HG03575 (cell line): ENCODE data around the gene CLRN1.
"Not testable (repeated sequence)": the region's sequence is repeated elsewhere in the genome, so short reads cannot be mapped to it uniquely, and the experiment has no call there.

Source experiments
- ATAC-seq: cut with Tn5 transposase; IDR thresholded peaks from one replicate; pipeline ENCODE4 v1.9.1; 2021; ENCODE audit not compliant: unreplicated experiment, insufficient number of reproducible peaks, low FRiP score; ENCODE audit errors: extremely low read depth

CLRN1 gene, protein sequence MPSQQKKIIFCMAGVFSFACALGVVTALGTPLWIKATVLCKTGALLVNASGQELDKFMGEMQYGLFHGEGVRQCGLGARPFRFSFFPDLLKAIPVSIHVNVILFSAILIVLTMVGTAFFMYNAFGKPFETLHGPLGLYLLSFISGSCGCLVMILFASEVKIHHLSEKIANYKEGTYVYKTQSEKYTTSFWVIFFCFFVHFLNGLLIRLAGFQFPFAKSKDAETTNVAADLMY

DNA sequence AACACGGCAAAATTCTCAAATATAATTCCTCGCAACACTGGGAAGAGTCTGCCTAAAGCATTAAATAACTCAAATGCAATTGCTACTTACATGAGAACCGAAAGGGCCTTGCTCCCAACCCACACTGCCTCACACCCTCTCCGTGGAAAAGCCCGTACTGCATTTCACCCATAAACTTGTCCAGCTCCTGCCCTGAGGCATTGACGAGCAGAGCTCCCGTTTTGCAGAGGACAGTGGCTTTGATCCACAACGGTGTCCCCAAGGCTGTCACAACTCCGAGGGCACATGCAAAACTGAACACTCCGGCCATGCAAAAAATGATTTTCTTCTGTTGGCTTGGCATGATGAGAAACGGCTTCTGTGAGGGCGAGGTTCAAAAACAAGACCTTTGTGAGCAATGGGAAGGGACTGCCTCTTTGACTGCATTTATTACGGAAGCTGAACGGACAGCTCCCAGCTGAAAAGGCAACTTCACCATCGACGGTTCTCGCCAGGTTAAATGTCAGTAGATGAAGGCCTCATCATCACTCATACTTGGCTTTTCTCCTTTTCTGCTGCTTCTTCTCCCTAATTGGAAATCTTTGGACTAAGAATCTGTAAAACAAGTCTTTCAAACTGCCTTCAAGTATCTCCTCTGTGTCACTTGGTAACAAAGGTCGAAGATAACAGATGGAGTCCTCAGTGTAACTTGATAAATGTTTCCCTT lies at the start of gene CLRN1:
TSS of gene CLRN1 (minus strand) at position 362 of the 706 bp plus-strand sequence. CDS start at position 343, 19 bp downstream.
- no peak for ATAC-seq

DNA sequence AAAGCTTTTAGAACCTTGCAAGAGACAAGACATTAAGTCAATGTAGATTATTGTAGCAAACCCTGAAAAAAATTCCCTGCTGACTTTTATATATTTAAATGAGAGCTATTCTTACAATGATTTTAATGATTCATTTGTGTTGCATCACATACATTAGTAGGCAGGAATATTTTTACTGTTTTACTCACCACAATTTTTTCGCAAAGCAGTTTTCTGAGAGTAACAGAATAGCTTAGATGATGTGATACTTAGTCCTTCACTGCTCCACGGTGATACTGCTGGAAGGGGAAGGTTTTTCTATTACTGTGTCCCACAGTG lies 43.9 kb upstream of the CLRN1 start:
- ATAC-seq, result no peak

DNA sequence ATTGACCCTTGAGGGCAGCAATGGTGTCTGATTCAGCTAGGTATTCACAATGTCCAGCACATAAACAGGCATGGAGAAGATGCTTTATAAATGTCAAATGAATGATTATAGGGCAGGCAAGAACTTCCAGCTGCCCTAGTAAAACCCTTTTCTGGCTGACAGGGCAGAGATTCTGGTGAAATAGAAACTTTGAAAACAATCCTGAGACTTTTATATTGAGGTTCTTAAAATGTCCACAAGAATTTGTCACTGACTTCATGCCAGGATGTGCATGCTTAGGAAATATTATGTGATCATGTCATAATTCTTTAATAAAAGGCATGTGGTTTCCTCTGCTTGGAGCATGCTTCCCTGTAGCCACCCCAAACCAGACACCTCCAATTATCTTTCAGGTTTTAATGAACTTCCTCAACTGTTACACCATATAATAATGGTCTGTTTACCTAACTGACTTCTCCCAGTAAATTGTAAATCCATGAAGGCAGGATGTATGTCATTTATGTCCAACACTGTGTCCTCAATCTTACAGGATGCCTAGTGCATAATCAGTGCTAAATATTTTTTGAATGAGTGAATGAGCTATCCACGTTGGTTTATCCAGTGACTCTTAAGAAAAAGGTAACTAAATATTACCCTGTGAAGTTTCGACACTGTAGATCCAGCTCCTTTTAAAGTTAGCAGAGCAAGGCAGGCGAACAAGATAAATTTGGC lies 43.4 kb upstream of the CLRN1 start:
- no peak for ATAC-seq

DNA sequence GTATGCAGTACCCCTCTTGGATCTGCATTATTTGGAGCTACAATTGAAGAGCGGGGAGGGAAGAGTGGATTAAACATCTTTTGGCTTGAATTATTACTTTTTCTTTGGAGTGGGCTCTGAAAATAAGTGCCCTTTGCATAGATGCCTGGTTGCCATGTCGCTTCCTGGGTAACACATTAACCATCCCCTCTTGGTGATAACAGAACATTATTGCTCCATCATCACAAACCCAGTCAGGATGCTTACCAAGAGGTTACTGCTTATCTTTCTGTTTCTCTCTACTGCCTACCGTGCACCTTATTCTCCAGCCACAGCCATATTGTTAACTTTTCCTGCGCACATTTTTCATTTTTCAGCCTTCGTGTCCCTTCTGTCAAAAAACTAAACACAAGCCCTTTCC lies 42.7 kb upstream of the CLRN1 start:
- ATAC-seq, result no peak

DNA sequence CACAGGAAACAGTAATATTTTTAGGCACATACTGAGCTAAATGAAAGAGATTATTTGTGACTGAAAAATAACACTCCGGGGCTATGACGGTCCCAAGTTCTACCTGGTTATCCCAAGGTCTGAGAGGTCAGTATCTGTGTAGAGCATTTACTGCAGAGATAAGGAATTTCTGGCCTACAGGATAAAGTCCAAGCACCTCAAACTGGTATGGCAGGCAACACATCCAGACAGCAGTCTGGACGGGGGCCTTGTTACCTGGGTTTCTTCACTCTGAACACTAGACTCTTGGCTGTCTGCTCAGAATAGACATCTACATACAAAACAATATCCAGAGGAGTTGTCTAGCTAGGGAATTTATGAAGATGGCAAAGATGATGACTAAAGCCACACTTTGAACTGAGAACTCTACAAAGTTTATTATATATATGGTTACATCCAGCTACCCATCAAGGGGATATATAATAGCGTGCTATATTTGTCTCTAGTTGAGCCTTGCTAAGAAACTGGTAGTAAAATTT lies 42.0 kb upstream of the CLRN1 start:
- ATAC-seq, result no peak

DNA sequence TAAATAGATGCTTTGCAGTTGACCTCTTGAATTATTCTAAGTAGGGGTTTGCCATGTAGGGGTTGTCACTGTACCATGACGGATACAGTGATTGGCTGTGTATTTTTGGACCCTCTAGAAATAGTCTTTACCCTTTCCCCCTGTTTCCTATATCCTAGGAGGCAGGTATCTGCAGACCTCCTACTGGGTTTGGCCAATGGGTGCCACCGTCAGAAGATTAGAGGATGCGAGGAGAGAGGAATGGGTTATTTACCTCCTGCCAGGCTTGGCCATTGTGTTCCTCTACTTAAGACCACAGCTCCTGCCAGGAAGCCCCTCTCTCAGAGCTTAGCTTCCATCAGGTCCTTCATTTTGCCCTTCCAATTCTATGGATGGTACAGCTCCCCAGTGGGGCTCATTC lies 40.2 kb upstream of the CLRN1 start:
- ATAC-seq, result no peak

DNA sequence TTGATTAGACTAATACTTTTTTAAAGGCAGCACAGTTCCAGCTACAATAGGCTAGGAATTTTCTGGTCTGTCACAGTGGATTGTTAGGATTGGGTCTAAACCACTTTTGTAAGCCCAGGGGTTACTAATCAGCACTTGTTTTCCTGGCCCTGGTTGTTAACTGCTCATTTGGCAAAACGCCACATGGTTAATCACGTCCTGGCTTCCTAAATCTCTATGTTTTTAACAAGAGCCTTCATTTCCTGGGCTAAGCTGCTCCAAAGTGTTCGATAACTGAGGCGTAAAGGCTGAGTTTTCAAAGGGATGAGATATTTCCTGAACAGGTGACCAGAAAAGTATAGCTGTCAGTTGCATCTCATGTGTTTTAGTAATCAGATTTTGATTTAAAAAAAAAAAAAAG lies 38.9 kb upstream of the CLRN1 start:
- no peak for ATAC-seq

DNA sequence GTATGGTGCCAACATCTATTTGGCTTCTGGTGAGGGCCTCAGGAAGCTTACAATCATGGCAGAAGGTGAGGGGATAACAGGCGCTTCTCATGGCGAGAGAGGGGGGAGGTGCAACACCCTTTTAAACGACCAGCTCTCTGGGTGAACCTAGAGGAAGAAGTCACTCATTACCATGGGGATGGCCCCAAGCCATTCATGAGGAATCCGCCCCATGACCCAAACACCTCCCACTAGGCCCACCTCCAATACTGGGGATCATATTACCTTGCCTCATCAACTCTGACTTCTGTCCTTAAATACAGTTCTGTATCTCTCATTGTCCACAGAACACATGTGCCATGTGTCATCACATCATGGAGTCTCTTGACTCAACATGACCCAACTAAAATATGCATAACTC lies 37.5 kb upstream of the CLRN1 start:
- ATAC-seq, result no peak

DNA sequence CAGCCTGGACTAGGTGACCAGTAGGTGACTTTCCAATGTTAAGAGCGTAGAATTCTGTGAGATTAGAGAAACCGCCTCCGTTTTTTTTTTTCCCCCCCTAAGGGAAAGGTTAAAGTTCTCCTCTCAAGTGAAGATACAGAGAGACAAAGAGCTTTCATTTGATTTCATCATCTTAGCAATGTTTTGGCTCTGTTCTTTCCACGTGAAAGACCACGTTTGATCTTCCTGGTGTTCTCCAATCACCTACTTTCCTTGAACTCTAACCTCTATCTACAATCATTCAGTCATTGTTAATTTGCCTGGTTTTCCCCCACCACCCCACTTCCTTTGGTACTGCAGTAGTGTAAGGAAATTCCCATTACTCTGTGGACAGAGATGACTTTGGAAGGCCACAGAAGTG lies 36.9 kb upstream of the CLRN1 start:
- ATAC-seq, result no peak

DNA sequence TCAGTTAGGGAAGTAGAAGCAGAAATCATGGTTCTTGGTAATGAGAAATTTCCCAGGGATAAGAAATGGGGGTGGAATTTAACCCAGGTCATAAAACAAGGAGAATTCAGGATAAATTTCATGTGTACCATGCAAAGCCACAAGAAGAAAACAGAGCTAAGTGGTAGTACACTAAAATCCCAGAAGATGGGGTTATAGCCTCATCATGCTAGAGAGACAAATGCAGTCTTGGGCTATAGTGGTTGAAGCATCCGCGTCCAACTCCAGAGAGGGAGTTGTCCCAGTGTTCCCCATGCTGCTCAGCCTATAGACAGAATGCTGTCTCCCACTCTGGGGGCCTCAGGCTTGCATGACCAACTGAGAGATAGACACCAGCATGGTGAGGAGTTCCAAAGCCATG lies 36.2 kb upstream of the CLRN1 start:
- ATAC-seq, result no peak

DNA sequence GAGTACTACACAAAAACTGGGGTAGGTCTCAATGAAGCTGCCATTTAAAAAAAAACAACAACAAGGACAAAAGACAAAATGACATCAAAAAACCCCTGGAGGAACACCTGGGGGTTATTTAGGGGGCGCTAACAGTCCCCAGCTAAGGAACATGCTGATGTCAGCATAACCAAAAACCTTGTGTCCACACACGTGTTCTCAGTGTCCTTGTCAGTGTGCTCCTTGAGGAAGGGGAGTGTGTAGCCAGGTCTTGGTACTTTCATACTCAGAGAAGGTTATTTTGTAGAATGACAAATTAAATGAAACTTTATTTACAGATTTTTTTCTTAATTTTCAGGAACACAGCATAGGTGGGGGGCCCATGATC lies 31.2 kb upstream of the CLRN1 start:
- no peak for ATAC-seq

DNA sequence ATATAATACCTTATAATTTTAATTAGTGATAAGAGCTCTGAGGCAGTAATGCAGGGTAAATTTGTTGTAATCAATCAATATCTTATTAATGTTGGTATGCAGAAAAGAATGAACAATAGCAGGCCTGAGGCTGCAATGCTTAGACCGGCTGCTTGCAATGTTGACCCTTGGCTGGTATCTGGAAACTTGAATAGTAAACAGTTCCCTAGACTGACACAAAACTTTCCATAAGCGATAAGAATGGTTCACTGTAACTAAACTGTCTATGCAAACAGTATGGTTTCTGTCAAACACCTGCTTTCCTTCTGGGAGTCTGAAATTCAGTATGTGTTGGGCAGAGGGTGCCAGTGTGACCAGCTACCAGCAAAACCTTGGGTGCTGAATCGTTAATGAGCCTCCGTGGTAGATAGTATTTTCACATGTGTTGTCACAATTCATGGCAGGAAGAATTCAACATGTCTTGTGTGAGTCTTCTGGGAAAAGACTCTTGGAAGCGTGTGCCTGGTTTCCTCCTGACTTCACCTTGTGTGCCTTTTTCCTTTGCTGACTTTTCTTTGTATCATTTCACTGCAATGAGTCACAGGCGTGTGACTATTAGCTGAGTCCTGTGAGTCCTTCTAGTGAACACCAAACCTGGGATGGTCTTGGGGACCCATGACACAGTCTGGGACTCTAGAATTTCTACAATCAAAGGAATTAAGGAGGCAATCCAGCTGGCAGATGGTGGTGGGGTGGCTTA lies 30.7 kb upstream of the CLRN1 start:
- ATAC-seq, result no peak

DNA sequence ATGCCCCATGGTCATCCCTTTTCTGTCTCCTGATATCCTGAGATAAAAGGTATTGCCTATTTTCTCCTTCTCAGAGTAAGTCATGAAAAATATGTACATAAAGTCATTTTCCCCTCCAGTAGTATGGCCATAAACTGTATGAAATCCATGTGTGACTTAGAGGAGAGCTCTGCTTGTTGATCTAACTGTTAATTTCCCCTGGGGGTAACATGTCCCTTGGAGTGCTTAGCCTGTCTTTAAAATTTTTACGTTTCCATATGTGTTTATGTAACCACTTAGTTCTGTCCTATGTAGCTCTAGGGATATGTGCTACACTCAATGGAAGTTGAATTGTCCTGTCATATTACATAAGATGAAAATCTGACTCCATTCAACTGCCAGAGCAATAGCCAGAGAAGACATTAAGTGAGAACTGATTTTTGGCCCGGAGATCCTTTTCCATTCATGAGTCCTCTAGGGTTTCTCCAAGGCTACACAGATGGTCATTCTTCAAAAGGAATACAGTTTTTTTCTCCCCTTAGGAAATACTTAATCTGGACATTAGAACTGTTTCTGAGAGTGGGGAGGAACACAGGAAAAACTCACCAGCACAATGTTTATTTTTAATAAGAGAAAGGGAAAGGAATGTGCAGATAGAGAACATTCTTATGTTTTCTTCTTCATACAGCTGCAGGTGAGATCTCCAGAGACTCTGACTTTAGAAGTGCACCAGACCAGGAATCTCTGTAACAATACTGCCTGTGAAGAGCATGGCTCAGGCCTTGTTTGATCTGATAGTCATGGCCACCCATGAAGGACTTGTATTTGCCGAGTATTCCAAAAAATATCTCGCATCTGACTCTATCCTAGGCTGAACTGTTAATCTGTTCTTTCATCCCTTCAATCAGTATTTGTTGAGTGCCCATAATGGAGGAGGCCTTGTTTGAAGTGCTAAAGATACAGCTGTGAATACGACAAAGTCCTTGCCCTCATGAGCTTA lies 29.8 kb upstream of the CLRN1 start:
- no peak for ATAC-seq

DNA sequence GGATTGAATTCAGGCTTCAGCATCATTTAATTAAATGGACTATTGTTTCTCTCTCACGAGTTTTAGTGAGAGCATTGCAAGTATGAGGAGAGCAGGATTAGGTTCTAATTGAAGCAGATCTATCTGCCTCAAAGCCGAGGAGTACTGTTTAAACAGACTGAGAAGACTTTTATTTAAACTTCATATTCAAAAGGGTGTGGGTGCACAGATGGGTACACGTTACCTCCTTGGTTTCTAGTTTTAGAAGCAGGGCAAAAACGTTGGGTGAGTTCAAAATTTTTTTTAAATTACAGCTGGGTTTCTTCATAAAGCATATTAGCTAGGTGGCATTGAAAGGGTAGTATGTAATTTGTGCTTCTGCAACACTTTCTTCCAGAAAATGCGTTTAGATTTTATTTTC lies 26.5 kb upstream of the CLRN1 start:
- no peak for ATAC-seq

DNA sequence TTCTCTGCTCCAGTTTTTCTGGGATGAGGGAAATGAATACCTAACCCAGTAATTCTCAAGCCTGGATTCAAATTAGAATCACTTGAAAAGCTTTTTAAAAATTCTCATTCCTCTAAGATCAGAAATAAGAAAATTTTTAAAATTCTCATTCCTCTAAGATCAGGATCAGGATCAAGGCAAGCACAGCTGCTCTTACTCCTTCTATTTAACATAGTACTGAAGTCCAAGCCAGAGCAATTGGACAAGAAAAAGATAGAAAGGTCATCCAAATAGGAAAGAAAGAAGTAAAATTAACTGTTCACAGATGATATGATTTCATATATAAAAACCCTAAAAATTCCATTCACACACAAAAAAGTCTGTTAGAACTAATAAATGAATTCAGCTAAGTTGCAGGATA lies 24.2 kb upstream of the CLRN1 start:
- no peak for ATAC-seq

DNA sequence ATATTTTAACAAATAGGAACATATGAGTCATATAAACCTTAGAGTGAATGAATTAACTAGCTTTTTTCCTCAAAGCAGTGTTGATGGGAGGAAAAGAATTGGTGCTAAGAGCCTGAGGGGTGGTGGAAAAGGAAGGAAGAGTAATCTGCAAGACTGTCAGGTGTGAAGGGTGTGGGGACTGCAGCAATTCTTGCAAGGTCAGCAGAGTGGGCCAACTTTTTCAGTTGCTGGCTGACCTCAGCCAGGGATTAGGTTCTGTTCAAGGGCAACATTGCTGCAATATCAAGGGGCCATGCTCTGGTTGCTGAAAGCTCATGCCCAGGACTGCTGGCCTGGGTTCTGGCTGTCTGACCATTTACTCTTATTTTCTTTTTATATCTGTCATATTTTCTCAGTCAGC lies 23.0 kb upstream of the CLRN1 start:
- no peak for ATAC-seq

DNA sequence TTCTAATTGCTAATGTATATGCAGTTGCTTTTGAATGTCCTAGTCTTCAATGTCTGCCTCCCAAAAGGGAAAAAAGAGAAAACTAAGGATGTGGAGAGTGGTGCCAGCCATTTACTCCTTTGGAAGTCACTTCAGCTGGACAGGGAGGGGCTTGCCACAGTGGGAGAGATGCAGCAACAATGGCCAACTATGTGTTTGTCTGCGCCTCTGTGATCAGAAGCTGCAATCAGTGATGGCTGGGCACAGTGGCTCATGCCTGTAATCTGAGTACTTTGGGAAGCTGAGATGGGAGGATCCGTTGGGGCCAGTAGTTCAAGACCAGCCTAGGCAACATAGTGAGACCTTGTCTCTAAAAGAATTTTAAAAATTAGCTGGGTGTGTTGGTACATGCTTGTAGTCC lies 16.7 kb upstream of the CLRN1 start:
- no peak for ATAC-seq

DNA sequence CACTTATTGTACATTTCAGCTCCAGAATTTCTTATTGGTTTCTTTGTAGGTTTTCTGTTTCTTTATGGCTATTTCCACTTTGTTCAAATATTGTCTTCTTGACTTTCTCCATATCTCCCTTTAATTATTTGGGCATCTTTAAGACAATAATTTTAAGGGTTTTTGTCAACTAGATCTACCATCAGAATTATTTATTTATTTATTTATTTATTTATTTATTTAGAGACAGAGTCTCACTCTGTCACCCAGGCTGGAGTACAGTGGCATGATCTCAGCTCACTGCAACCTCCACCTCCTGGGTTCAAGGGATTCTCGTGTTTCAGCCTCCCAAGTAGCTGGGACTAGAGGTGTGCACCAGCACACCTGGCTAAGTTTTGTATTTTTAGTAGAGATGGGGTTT lies 15.9 kb upstream of the CLRN1 start:
- not testable (repeated sequence) for ATAC-seq

DNA sequence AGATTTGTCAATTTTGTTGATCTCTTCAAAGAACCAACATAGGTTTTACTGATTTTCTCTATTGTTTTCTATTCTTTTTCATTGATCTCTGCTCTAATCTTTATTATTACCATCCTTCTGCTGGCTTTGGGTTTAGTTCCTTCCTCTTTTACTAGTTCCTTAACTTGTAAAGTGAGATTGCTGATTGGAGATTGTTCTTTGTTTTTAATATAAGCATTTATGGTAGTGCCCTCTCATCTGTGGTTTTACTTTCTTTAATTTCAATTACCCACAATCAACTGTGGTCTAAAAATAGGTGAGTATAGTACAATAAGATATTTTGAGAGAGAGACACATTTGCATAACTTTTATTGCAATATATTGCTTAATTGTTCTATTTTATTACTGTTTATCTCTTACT lies 13.2 kb upstream of the CLRN1 start:
- no peak for ATAC-seq
